Heart left ventricle (tissue), 16 donors: ENCODE results near the gene SRXN1. TPM values are rescaled to one million over a fixed set of nuclear protein-coding genes. Genes with fewer than 3 reads are reported as not detected.

Experiments used
- ATAC-seq, 4 donors: fragments of 200-7000 bp; cut with Tn5 transposase; one replicate each; pipeline ENCODE4 v1.9.1; 2020 to 2022; ENCODE audit warnings: moderate library complexity in 4 of 4, mild to moderate bottlenecking in 3 of 4, moderate number of reproducible peaks in 1 of 4
- DNase-seq, 5 donors: peaks; one replicate each; pipeline ENCODE4 v3.0.0-alpha.2; 2020
- H3K27ac ChIP-seq, 12 donors: fragments of 200-600 bp; sonication (generic) in 4 of 12; one replicate each; pipeline versions ENCODE4 v1.5.0 to v1.8.0; 2016 to 2022; ENCODE audit warnings: mild to moderate bottlenecking in 2 of 12
- H3K27me3 ChIP-seq, 9 donors: fragments of 200-600 bp; sonication (generic) in 2 of 9; one replicate each; pipeline versions ENCODE4 v1.5.1 to v1.8.0; 2016 to 2022; ENCODE audit warnings: mild to moderate bottlenecking in 3 of 9
- H3K36me3 ChIP-seq, 9 donors: fragments of 200-600 bp; sonication (generic) in 2 of 9; one replicate each; pipeline versions ENCODE4 v1.5.0 to v1.8.0; 2018 to 2022; ENCODE audit warnings: mild to moderate bottlenecking in 2 of 9
- H3K4me1 ChIP-seq, 12 donors: fragments of 200-600 bp; sonication (generic) in 4 of 12; one replicate each; pipeline versions ENCODE4 v1.5.0 to v1.8.0; 2016 to 2022; ENCODE audit warnings: mild to moderate bottlenecking in 3 of 12
- H3K4me3 ChIP-seq, 12 donors: fragments of 200-600 bp; sonication (generic) in 4 of 12; one replicate each; pipeline versions ENCODE4 v1.5.0 to v1.8.0; 2017 to 2022; ENCODE audit warnings: mild to moderate bottlenecking in 9 of 12, moderate library complexity in 4 of 12
- H3K9me3 ChIP-seq, 12 donors: fragments of 200-600 bp; sonication (generic) in 4 of 12; one replicate each; pipeline versions ENCODE4 v1.5.0 to v1.8.0; 2016 to 2022; ENCODE audit warnings: mild to moderate bottlenecking in 1 of 12
- POLR2A ChIP-seq, 2 donors: fragments of 450-650 bp; IDR thresholded peaks; one replicate each; pipeline ENCODE4 v1.6.1; 2017; ENCODE audit warnings: antibody characterized with exemption in 2 of 2, mild to moderate bottlenecking in 2 of 2, moderate library complexity in 2 of 2
- WGBS, 4 donors: extraction: QIAGEN DNeasy Blood & Tissue Kit in 2 of 4; methylation state at CpG; one replicate each; pipeline versions ENCODE4 v1.1.5 to v1.1.7; 2013 to 2018; 5-methylcytosine and 5-hydroxymethylcytosine counted together
- intact Hi-C, 10 donors: fragments of 100-400 bp; cut with DNase I; formaldehyde crosslinking; loops; one replicate each; pipeline versions ENCODE4 v1.11.1 to v1.14.2; 2022
- polyA plus RNA-seq, 2 donors: library from polyadenylated mRNA; stranded (reverse); fragments of 200-250 nt; gene quantifications; one replicate each; pipeline ENCODE4 v1.2.3, GENCODE V29; 2013
- total RNA-seq, 9 donors: library from RNA; depleted of rRNA in 2 of 9; stranded (reverse); fragments of >200 nt in 2 of 9; fragmentation: NEBNext Ultra II Directional in 3 of 9; extraction: Animal tissue kit (Norgen Biotek cat#: 25700) in 3 of 9; gene quantifications; one replicate each; pipeline versions ENCODE4 v1.1.0 to v1.2.4, GENCODE V29; 2016 to 2023
- TF ChIP-seq, protein P1 (sequence below), 12 donors: fragments of 200-600 bp; sonication (generic) in 4 of 12; IDR thresholded peaks; one replicate each; pipeline versions ENCODE4 v1.5.0 to v1.8.0; 2018 to 2022; ENCODE audit warnings: antibody characterized with exemption in 12 of 12, mild to moderate bottlenecking in 5 of 12
- donor health status: ischemic (EF 13 %, LVEDD 7.1; RV severe dilation, severe dysfunction).
- donor health status: healthy with polysubstance abuse.
- donor health status: DM: no; HTN: yes; CAD: no.
- donor health status: DM: no; HTN: no; CAD: no.
- donor health status: ischemic (EF 25% LVEDD 6.9; RV normal size, moderate dysfunction).
- donor health status: ischemic (EF 25% LVEDD 5.7; RV mildly dilated, moderate dysfunction).
- donor health status: healthy.
- donor health status: DM: yes; HTN: yes; CAD: no.
- donor health status: ischemic (EF 35%, LVEDD 5.7; RV mildly dilated, moderate dysfunction).
- donor health status: nonischemic (EF 11% LVEDD 7.7; RV severe dilation, severe dysfunction).
- donor health status: DM: yes; HTN: yes; CAD: no.
- donor health status: PGD.
- donor health status: ischemic (EF 29% LVEDD 5.4; RV normal size, mild dysfunction).
- donor health status: nonischemic (EF 23%, LVEDD 6.1; RV moderate dilation, normal function).

The SRXN1 gene
- total and polyA plus RNA-seq, 11 donors = 11.8 to 147 (median 39.1) TPM

DNA sequence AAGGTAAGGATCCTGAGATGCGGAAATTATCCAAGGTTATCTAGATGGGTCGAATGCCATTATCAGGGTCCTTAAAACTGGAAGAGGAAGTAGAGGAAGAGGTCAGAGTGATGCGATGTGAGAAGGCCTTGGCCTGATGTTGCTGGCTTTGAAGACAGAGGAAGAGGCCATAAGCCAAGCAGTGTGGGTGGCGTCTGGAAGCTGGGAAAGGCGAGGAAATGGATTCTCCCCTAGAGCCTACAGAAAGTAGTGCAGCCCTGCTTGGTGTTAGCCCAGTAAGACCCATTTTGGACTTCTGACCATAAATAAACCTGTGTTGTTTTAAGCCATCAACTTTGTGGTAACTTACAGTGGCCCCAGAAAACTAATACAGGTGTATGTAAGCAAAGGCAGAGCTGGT lies 2.0 kb downstream of the SRXN1 start:
- Histone ChIP-seq H3K4me1 (peaks cover 0 to 53% (median 29%) of the 10 kb centered on the region in 12 donors), H3K9me3 (peaks cover 0 to 7% (median 0%) of the 10 kb centered on the region in 12 donors)

DNA sequence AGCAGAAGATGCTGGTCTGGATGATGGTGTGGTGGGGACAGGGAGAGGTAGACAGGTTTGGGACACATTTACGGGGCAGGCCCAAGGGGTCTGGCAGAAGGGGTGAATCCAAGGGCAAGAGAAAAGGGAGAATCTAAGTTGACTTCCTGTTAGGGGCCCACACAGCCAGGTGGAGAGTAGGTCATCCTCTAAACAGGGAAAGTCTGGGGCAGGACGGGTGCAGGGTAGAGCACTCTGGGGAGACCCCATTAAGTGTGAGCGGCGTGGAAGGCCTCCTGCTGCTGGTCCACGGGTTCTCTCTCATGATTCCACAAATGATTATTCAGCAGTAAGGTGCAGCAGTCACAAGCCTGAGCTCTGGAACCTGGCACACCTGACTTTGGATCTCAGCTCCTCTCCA lies 2.7 kb downstream of the SRXN1 start:
- peaks cover 0 to 60% (median 35%) of the 10 kb centered on the region in 12 donors for H3K4me1 ChIP-seq
- intact Hi-C loops = loop anchor here in 6 of 10 donors (5.0 to 10.0 kb wide), 5 partner anchors 75 to 303 kb away; partner anchors contain the start of gene NRSN2 (in 1 of the 6)
- DNase-seq = no peak
- H3K4me3 ChIP-seq = no peak overlapping the region
- 86 to 92% (median 90%) methylated on average over 5 of the region's 5 CpGs for WGBS, 4 donors
- no peaks in the 10 kb centered on the region for H3K27me3 ChIP-seq
- H3K9me3 ChIP-seq = peaks cover 0 to 7% (median 0%) of the 10 kb centered on the region in 12 donors
- no peak overlapping the region for H3K27ac ChIP-seq
- no peak for ATAC-seq
- peaks cover 5 to 46% (median 40%) of the 10 kb centered on the region in 9 donors for H3K36me3 ChIP-seq
- TF ChIP-seq, protein P1, sequence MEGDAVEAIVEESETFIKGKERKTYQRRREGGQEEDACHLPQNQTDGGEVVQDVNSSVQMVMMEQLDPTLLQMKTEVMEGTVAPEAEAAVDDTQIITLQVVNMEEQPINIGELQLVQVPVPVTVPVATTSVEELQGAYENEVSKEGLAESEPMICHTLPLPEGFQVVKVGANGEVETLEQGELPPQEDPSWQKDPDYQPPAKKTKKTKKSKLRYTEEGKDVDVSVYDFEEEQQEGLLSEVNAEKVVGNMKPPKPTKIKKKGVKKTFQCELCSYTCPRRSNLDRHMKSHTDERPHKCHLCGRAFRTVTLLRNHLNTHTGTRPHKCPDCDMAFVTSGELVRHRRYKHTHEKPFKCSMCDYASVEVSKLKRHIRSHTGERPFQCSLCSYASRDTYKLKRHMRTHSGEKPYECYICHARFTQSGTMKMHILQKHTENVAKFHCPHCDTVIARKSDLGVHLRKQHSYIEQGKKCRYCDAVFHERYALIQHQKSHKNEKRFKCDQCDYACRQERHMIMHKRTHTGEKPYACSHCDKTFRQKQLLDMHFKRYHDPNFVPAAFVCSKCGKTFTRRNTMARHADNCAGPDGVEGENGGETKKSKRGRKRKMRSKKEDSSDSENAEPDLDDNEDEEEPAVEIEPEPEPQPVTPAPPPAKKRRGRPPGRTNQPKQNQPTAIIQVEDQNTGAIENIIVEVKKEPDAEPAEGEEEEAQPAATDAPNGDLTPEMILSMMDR (IDR thresholded peaks at IDR 0.05) = no peak

More for the DNA sequence above, 2.0 kb downstream of the SRXN1 start:
- Histone ChIP-seq H3K36me3 (peaks cover 5 to 46% (median 40%) of the 10 kb centered on the region in 9 donors), H3K27me3 (no peaks in the 10 kb centered on the region), H3K4me3 (peak overlapping the region in 1 of 12 donors; percentile 72), H3K27ac (peak overlapping the region in 2 of 12 donors; percentile 8 to 93)
- DNase-seq (no peak), ATAC-seq (no peak)
- TF ChIP-seq, protein P1 (IDR thresholded peaks at IDR 0.05) = peak in 3 of 12 donors; percentile 8 to 32 (median 13)
- no peak for TF ChIP-seq POLR2A (IDR thresholded peaks at IDR 0.05)
- 61 to 67% (median 64%) methylated on average over 5 of the region's 5 CpGs for WGBS, 4 donors
- intact Hi-C loops = loop anchor here in 6 of 10 donors (5.0 to 10.0 kb wide), 5 partner anchors 74 to 304 kb away; partner anchors contain the start of gene NRSN2 (in 1 of the 6)

DNA sequence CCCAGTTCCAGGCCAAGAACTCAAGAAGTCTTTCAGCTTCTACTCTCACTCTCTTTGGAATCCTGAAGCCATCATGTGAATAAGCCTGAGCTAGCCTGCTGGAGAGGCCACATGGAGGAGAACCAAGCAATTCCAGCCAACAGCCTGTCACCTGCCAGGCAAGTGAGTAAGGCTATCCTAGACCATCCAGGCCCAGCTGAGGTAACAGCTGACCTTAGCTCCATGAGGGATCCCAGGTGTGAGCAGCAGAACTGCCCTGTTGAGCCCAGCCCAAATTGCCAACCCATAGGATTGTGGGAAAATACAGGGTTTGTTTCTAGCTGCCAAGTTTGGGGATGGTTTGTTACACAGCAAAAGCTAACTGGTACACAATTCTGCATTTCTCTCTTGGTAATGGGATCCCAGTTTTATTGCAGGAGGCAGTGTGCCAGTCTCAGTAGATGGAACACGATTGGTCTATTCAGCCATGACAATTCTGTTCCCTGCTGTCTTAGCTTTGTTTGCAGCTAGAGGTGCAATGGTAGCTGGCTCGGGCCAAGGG lies 5.5 kb downstream of the SRXN1 start:
- intact Hi-C loops = loop anchor here in 4 of 10 donors (2.0 to 10.0 kb wide), 3 partner anchors 87 to 295 kb away; no protein-coding TSS in a partner anchor
- no peak for DNase-seq
- WGBS, 4 donors = 92 to 100% (median 96%) methylated on average over 2 of the region's 2 CpGs
- H3K36me3 ChIP-seq = peaks cover 5 to 46% (median 40%) of the 10 kb centered on the region in 9 donors
- peaks cover 0 to 3% (median 0%) of the 10 kb centered on the region in 9 donors for H3K27me3 ChIP-seq
- no peak overlapping the region for H3K4me3 ChIP-seq
- TF ChIP-seq POLR2A (IDR thresholded peaks at IDR 0.05) = no peak
- TF ChIP-seq, protein P1 (IDR thresholded peaks at IDR 0.05) = no peak
- peaks cover 0 to 7% (median 0%) of the 10 kb centered on the region in 12 donors for H3K9me3 ChIP-seq
- H3K4me1 ChIP-seq = peaks cover 0 to 56% (median 31%) of the 10 kb centered on the region in 12 donors
- no peak for ATAC-seq
- no peak overlapping the region for H3K27ac ChIP-seq

DNA sequence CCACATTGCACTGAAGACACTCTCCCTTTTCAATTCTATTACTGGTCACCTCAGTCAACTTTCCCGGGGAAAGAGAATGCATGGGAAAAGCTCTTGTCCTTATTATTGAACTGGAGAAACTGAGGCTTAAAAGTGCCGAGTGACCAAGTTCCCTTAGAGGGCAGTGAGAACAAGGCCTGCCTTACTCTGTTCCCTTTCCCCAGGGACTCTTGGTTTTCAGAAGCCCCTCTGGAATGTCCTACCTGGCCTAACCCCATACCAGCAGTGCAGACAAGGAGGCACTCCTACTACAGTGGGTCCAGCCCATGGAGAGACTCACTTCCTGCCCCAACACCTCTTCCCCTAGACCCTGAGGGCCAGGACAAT lies 6.1 kb downstream of the SRXN1 start:
- Histone ChIP-seq H3K9me3 (peaks cover 0 to 7% (median 0%) of the 10 kb centered on the region in 12 donors), H3K4me3 (no peak overlapping the region), H3K36me3 (peaks cover 5 to 46% (median 40%) of the 10 kb centered on the region in 9 donors), H3K4me1 (peaks cover 0 to 53% (median 25%) of the 10 kb centered on the region in 12 donors), H3K27ac (no peak overlapping the region), H3K27me3 (peaks cover 0 to 4% (median 0%) of the 10 kb centered on the region in 9 donors)
- 80 to 85% (median 84%) methylated on average over 2 of the region's 2 CpGs for WGBS, 4 donors
- DNase-seq (no peak), ATAC-seq (no peak)
- TF ChIP-seq, protein P1 (IDR thresholded peaks at IDR 0.05) = no peak
- no peak for TF ChIP-seq POLR2A (IDR thresholded peaks at IDR 0.05)
- intact Hi-C loops = loop anchor here in 4 of 10 donors (2.0 to 10.0 kb wide), 3 partner anchors 86 to 295 kb away; no protein-coding TSS in a partner anchor
